Activated CD4-positive, CD25-positive, alpha-beta regulatory T cell (primary cell): ENCODE results near the gene RERE.
A peak's percentile ranks its signal among the peaks of the same experiment; 100 is the strongest.
"Not testable (repeated sequence)": the region's sequence is repeated elsewhere in the genome, so short reads cannot be mapped to it uniquely, and the experiment has no call there.

Experiments
- DNase-seq, 4 experiments: peaks; one replicate each; lab custom pipeline; 2025; lab: John Stamatoyannopoulos, UW

RERE gene

DNA sequence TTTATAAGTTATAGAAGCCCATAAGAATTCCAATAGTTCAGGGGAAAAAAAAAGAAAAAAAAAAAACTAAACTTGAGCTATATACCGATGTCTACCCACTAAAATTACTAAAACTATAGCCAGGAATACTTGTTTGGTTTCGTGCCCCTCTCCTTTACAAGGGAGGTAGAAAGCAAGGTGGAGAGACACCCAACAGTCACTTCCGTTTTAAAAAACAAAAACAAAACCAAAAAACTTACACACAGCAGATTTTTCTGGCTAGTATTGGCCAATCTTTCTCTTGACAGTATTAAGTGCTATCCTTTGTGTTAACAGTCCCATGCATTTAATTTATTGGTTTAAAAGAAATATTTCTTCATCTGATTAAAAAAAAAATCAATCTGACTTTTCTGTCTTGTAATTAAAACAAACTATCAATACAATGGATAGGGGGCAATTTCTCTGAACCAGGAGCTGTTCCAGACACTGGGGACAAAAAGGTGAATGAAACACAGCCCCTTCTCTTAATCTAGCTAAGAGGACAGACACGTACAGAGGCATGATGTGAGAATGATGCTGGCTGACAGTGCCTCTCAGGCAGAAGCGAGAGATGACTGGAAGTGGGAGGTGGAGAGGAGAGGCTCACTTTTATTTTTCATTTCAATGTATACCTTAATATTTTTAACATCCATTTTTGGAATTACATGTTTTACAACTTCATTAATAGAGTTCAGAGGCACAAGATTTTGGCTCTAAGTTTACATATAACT, 214.8 kb downstream of the RERE start:
- peak in 1 of 4 experiments; percentile 1 for DNase-seq

DNA sequence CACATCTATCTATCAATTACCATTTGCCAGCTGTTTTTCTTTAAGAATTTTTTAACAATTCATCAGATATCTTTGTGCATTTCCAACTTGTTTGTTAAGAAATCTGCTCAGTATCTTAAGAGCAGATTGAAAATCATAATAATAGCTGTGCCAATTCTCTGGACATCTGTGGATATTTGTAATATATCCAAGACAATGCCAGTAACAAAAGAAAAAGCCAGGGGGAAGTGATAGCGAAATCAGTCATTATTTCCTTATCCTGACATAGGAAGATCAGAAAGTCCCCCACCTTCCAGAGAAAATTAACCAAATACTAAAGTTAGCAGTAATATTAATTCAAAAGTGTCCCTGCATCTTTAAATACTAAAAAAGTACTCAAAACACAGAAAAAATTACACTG, 217.1 kb downstream of the RERE start:
- DNase-seq: no peak

DNA sequence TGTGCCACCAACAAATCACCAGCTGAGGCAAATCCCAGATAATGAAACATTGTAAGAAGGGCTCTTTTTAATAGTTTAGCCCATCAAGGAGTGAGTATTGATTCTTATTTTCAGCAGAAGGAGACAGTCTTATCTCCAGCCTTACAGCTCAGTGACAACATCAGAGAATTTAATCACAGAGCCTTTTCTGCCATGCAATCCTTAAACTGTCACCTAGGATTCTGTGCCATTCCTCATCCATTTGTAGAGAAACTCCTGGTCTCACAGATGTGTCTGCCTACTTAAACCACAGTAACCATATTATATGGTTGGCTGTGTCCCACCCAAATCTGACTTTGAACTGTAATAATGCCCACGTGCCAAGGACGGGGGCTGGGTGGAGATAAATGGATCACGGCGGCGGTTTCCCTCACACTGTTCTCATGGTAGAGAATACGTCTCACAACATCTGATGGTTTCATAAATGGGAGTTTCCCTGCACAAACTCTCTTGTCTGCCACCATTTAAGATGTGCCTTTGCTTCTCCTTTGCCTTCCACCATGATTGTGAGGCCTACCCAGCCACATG, 217.7 kb downstream of the RERE start:
- no peak for DNase-seq

DNA sequence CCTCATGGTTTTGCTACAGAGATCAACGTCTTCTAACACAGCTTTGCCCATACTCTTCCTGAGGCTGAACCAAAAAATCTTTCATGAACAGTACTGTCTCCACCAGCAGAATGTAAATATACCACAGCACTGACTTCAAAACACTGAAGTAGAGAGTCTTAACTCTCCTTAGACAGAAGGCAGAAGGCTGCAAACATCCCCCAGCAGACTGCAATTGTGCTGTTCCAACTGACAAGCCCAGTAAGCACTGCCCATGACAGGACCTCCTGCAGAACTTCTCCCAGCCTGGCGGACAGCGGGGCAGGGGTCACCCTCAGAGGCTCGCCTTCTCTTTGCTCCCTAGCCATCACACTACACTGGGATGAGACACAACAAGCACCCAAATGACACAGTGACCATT, 218.7 kb downstream of the RERE start:
- DNase-seq: no peak

DNA sequence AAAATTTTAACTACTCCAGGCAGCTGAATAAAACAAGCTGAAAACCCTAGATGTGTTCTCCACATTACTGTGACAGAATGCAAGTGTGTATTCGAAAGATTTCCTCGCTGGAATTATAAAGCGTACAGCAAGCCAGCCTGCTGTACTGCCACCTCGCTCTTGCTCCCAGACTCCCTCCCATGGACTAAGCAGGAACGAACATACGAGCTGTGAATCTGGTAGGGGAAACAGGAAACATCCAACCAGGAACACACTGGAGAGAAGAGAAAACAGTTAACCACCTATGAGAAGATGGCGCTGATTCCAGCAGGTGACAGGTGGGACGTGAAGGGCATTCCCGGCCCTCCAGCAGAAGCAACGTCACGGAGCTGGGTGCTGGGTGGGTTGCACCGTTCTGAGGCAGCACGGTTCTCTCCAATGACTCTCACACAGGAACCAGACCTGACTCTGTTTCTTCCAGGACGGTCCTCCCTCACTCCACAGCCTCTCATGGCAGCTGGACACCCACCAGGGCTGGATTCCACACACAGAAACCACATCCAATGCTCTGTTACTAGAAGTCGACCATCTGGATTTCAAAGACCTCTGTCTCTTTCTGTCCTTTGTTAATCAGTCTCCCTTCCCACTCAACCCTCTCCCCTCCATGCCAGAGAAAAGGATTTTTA, 219.2 kb downstream of the RERE start:
- DNase-seq: no peak

DNA sequence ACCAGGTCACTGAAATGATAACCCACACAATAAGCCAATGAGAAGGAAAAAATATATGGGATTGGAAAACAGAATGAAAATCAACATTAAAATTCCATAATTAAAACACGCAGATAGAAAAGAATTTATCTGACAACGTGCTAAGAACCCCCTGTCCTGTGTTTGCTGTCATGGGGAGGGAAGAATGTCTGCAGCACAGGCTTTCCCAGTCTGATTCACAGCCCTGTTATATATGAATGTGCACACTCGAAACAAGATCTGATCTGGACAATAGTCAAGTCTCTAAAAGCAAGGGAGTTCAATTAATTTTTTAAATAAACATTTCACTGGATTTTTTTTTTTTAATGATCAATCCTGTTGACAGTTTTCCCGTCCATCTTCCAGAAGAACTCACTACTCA, 220.0 kb downstream of the RERE start:
- DNase-seq: no peak

DNA sequence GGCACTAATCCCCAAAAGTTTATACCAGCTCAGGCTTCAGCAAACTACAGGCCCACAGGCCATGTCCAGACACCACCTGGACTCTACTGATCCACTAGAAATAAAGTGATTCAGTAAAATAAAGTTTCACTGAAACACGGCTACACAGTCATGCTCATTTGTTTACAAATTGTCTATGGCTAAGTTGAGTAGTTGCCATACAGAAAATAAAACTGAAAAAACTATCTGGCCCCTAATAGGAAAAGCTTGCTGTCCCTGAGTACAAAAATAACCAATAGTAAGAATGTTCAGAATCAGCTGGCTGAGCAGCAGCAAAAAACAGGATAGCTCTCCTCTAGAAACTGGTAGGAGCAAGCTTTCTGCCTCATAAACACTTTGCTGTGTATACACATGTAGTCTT, 221.5 kb downstream of the RERE start:
- no peak for DNase-seq

DNA sequence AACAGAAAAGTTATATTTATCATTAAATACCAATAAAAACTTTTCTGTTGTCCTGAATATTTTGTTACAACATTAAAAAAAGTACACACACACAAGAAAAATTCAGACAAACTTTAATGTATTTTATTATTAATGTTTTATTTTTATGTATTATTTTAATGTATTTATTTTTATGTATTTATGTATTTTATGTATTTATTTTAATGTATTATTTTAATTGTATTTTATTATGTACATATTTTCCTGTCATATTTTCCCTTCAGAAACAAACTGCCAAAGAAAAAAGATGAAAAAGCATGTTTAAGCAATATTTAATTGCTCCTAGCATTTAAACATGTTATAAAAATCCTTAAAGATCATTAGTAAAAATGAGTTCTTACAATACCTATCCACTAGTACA, 222.1 kb downstream of the RERE start:
- DNase-seq: no peak

DNA sequence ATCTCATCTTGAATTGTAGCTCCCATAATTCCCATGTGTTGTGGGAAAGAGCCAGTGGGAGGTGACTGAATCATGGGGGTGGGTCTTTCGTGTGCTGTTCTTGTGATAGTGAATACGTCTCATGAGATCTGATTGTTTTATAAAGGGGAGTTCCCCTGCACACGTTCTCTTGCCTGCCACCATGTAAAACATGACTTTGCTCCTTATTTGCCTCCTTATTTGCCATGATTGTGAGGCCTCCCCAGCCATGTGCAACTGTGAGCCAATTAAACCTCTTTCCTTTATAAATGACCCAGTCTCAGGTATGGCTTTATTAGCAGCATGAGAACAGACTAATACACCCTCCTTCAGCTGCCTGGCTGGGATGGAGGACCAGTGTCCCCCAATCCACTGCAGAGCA, 224.1 kb downstream of the RERE start:
- DNase-seq: not testable (repeated sequence)

DNA sequence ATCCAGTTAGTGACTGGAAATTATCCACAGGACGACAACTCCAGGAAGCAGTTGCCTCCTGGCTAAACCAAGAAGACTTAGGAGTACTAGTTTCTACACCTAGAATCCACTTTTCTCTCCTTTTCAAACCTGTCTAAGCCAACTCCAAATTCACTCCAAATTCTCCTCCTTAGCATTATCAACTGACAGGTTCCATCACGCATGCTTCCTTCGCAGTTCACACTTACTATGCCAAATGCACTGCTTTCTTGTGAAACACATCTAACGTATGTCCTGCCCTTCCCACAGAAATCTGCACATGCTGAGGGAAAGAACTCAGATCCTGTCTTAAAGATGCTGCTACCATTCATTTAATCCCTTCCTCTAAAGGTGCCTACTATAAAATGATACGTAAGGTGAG, 225.9 kb downstream of the RERE start:
- DNase-seq: no peak

DNA sequence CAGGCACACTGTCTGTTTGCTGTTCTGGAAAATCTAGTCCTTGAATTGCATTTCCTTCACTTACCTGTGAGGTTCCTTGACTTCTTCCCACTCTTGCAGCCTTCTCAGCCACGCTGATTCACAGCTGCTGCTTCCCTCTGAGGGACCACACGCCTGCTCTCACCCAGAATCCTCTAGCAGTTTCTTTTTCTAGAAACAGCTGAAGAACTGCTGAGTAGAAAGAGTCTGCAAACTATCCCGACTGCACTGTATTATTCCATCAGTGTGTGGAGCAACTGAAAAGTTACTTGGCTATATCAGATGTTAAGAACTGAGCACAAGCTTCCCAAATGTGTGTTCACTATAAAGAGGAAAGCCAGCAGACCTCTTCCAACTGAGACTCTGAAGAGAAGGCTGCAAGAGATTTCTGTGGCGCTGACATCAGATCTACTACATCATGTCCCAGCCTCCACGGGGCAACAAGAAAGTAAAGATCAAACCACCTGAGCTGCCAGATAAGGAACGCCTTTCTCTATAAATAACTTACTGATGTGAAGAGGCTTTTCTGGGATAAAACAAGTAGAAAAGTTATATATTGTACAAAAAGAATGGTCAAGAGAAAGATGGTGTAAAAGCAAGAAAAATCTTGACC, 226.6 kb downstream of the RERE start:
- no peak for DNase-seq

DNA sequence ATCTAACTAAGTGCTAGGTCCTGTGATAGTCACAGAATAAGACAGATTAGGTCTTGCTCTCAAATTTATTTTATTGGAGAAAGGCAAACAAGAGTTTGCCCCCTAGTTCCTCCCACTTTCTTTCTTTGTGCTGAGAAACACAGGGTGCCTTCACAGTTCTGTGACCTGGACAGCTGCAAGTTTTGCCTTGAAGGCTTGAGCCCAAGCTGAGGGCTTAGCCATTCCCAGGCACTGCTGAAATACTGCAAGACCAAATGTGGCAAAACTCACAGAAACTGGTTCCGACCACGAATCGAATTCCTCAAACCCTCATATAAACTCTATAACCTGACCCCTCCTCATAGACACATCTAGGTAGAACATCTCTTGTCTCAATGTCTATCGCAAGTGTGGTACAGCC, 227.9 kb downstream of the RERE start:
- no peak for DNase-seq

DNA sequence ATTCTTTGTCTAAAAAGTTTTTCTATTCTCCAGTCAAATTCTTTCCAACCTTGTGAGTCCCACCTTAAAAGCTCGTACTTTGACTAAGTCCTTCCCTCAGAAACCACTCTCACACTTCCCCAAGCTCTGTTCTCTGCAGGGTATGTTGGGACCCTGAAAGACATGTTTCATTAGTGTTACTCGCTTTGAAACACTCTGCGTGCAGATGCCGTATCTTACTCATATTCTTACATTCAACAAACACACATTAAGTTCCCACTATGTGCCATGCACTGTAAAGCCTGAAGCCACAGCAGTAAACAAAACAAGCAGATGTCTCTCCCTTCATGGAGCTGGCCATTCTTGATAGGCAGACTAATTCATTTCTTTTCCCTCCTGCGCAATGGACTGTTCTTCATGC, 229.7 kb downstream of the RERE start:
- DNase-seq: no peak

DNA sequence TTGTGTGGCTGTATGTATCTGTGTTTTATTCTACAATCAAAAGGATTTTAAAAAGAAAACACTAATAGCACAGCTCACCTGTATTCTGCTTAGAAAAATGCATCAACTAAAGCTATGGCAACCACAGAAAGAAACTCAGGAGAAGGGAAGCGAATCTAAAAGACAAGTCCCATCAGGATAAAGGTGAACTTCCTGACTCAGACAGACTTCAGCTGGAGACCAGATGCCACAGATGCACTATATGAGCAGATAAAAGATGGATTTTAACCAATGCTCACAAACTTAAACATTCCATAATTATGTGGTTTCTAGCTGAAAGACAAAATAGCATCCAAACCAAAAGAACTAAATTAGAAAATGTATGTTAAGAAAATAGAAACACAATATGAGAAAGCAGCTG, 231.0 kb downstream of the RERE start:
- DNase-seq: no peak

DNA sequence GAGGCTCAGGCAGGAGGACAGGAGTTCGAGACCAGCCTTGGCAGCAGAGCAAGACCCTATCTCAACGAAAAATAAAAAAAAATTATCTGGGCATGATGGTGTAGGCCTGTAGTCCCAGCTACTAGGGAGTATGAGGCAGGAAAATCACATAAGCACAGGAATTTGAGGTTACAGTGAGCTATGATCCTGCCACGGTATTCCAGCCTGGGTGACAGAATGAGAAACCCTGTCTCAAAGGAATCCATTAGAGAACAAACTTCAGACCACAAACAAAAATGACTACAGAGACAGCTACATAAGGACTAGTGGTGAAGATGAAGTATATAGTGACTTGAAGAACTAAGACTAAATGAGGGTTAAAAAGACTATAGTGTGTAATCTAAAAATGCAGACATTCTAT, 233.1 kb downstream of the RERE start:
- DNase-seq: no peak

DNA sequence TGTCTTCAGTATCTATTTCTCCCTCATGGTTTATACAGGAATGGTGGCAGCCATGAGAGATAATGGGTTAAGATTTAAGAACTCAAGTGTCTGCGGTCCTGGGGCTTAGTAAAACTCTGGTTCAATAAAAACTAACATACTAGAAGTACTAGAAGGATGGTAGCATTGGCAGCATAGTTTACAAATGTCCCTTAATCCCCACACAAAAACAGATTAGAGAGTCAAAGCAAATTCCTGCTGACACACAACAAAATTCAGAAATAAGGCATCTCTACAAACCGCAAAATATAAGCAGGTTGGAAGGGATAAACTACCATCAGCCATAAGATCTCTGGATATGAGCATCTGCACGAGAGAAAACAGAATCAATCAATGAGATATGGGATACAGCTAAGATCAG, 234.4 kb downstream of the RERE start:
- DNase-seq: no peak

DNA sequence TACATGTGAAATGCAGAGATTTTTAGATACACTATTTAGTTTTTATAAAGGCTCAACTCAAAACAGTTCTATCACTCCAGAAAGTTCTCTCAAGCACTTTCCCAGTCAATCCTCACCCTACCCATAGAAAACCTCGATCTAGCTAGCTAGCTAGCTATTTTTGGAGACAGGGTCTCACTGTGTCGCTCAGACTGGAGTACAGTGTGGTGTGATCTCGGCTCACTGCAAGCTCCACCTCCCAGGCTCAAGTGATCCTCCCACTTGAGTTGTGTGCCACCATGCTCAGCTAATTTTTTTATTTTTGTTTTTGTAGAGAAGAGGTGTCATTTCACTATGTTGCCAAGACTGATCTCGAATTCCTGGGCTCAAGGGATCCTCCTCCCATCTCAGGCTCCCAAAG, 236.9 kb downstream of the RERE start:
- DNase-seq: no peak

DNA sequence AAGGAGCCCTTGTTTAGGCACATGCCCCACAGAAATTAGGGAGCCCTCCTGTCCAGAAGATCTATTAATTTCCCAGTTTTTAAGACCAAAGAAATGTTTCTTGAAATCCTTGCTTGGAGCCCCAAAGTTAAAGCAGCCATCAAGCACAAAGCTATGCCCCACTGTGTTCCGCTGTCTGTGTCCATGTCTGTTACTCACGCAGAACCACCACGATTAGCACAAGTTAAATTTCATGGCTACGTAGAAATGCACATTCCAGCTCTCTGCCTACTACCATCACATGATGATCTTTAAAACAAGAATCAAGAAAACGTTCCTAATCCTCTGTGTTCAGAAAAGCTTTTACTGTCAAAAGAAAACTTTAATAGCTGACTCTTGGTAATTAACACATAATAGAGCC, 238.5 kb downstream of the RERE start:
- no peak for DNase-seq

DNA sequence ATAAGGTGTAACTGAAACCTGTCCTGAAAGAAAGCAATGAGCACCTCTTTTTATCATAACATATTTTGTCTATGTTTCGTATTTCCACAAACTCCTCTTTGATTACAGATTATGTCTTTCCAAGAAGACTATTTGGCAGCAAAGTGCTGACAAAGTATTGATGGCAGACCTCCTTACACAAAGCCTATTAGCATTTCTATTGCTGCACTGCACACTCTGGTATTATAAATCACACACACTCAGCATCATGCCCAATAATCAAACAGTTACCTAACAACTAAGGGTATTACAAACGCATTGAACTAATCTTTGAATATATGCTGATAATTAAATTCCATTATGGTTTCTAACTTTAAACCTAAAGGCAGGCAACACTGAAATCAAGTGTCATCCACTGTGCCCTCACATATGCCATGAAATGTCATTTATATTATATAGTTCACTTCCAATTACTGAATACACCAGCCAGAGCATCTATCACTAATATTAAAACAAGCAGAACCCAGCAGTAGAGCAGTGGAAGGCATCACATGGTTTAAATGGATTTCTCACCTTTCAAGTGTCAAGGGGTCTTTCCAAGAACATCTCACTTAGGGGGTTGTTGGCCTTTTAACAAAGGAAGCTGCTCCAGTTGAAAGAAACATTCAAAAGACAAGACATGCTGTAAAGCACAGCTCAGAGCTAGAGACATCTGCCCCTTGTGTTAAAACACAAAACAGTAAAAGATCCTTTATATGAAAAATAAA, 239.1 kb downstream of the RERE start:
- DNase-seq: no peak

DNA sequence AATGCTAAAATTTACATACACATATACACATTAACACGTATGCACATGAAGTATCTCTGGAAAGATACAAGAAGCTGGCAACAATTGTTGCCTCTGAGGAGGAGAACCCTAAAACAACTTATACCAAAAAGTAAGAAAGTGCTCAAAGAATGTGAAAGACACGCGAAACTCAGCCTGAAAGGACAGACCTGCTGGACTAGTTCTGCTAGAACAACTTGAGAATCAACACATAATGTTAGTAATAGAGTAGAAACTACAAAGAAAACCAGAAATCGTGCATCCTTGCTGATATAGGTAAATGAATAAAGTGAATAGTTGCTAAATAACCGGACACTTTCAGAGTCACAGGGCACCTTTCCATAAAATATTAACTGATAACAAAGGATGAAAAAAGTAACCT, 242.5 kb downstream of the RERE start:
- no peak for DNase-seq

DNA sequence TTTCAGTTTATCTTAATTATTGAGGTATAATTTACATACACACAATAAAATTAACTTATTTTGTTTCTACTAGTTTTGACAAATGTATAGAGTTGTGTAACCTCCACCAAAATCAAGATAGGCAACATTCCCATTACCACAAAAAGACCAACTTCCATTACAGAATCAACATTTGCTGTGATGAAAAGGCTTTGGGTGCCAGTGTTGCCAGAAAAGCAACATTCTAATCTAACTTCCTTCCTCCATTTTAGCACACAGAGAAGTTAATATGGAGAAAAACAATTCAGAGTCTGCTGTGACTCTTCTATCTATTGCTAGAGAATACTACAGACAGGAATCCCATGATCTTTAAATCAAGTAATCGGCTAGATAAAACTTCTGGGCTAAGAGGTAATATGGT, 245.3 kb downstream of the RERE start:
- no peak for DNase-seq

DNA sequence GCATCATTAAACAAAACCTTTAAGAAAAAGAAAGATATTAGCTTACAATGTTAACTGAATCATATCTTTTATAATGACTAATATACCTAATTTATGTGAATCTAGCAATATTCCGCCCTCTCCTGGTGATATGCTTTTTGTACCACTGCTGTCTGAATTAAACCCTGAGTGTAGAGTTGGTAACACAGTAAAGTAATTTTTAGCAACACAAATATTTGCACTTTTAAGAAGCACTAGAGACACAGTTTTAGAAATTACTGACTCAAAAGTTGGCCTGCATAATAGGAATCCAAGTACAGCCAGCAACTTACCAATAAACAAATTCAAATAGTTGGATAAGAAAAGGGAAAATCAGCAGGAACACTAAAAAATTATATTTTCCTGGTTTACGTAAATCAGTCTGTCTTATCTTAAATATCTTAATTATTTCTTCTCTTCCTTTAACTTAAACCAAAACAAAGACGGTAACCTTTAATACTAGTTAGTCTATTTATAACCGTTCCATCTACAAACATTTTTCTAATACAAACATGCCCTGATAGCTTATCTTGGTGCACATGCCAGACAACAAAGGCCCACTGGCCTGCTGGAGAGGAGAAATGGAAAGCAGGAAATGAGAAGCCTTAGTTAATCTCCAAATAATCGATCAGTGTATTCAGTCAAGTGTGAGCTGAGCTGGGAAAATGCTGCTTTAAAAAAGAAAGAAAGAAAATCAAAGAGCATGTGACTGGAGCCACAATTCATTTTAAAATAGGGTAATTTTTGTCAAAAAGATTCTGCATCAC, 246.0 kb downstream of the RERE start:
- no peak for DNase-seq
